Esophagus squamous epithelium (tissue), 4 donors: ENCODE measurements around the gene LTBP3.

Experiments
- CTCF ChIP-seq, 6 experiments: fragments of 450-650 bp in 4 of 6; fragments of 200-600 bp in 2 of 6; sonication (generic) in 2 of 6; IDR thresholded peaks; one replicate each; pipeline ENCODE4 v1.5.1; 2016 to 2019; ENCODE audit warnings: antibody characterized with exemption in 6 of 6, mild to moderate bottlenecking in 4 of 6, moderate library complexity in 4 of 6
- POLR2A ChIP-seq, 4 donors: fragments of 450-650 bp; IDR thresholded peaks; one replicate each; pipeline ENCODE4 v1.6.1; 2017; ENCODE audit warnings: antibody characterized with exemption in 4 of 4, mild to moderate bottlenecking in 4 of 4, moderate library complexity in 3 of 4

- TF ChIP-seq CTCF (IDR thresholded peaks at IDR 0.05) (no peak), POLR2A (IDR thresholded peaks at IDR 0.05) (peak in 3 of 4 donors; percentile 13 to 58 (median 57))
Measured at GRCh38 chr11:65493367-65494176, 64.6 kb downstream of the LTBP3 start.
